HG03159 (cell line): ENCODE measurements around the gene SCGB1A1.
"Not testable (repeated sequence)": the region's sequence is repeated elsewhere in the genome, so short reads cannot be mapped to it uniquely, and the experiment has no call there.

ENCODE experiments used
- ATAC-seq: cut with Tn5 transposase; IDR thresholded peaks from one replicate; pipeline ENCODE4 v1.9.1; 2021; ENCODE audit warnings: mild to moderate bottlenecking, moderate library complexity; ENCODE audit not compliant: unreplicated experiment

Gene SCGB1A1, protein sequence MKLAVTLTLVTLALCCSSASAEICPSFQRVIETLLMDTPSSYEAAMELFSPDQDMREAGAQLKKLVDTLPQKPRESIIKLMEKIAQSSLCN

DNA sequence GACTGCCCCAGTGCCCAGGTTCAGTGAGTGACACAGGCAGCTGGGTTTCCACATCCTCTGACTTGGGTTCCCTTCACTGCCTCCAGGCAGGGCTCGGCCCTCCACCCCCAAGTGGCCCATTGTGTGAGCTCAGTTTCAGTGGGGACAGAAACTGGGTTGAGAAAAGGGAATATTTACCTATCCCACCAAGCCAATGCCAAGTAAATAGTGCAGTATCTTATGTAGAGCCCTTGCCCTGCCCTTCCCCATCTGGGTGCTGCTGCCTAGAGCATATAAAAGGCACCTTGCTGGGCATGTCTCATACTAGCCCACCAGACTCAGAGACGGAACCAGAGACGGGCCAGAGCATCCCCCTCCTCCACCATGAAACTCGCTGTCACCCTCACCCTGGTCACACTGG is at the start of gene SCGB1A1:
TSS of gene SCGB1A1 (plus strand) at position 301 of the 400 bp plus-strand sequence. CDS start at position 364, 63 bp downstream.
- no peak for ATAC-seq

DNA sequence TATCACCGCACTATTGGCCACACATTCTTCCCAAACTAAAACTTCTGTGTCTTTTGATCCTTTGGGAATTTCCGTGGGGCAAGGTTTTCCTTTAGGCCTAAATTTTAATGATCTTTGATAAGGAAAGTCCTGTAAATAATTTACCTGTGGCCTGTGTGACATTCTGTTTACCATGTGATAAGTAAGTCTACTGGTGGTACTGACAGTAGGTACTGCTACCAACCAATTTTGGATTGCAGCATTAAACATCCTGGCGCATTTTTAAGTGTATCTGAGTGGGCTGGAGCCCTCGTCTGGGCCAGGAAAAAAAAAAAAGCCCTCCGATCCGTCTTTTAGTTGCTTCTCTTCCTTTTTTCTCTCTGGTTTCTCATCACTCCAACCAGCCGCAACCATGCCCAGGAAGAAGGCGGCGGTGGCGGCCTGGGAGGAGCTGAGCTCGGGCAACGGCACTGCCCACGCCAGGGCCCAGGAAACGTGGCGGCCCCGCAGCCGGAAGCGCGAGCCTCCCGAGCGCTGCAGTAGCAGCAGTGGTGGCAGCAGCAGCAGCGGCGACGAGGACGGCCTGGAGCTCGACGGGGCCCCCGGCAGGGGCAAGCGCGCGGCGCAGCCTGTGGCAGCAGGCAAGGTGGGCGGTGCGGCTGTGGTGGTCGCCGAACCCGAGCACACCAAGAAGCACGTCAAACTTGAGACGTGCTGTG is 47.9 kb upstream of the SCGB1A1 start:
- ATAC-seq, result no peak

DNA sequence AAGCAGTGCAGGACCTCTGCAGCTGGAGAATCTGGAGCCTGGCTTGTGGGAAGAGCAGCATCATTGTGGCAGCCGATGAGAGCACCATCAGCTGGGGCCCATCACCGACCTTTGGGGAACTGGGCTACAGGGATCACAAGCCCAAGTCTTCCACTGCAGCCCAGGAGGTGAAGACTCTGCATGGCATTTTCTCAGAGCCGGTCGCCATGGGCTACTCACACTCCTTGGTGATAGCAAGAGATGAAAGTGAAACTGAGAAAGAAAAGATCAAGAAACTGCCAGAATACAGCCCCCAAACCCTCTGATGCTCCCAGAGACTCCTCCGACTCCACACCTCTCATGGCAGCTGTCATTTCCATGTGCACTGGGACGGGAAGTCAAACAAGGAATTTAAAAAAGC is 46.0 kb upstream of the SCGB1A1 start:
- ATAC-seq, result no peak

DNA sequence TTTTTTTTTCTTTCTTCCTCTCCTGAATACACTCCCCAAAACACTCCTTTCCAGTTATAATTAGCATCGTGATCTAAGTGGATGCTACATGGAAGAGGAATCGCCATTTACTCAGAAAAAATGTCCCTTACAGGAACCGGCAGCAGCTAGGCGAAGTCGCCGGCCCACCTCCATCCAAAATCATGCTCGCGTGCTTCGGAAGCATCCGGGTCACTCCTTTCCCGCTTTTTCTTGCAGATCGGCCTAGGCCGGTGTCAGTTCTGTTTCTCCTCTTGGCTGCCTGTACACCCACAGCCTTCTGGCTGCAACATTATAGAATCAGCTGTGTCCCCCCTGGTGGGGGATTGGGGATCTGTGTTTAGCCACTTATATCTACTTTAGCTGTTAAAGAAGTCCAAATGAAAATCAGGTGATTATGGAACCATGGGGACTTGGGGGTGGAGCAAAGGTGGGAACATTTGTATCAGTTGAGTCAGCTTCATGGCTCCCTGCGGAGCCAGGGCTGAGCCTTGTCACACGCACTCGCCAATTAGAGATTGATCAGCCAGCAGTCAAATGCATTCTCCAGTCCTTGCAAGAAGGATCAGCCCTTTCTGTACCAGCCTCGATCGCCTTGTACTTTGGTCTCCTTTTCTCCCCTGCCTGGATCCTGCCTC is 45.2 kb upstream of the SCGB1A1 start:
- ATAC-seq, result no peak

DNA sequence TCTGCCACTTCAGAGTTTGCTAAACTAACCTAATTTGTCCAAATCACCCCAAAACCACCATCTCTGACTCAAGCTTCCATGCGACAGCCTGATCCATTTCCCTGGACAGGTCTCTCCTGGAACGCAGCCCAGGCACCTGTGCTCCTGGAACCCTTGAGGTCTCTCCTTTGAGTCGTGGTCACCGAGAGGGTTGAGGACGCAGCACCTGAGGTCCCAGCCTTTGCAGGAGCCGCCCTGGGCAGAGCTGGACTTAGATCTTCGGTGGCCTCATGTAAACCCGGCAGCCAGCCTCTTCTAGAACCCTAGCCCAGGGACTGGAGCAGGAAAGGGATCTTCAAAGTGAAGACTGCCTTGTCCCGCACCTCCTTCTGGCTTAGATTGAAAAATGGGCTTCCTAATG is 44.0 kb upstream of the SCGB1A1 start:
- ATAC-seq, result no peak

DNA sequence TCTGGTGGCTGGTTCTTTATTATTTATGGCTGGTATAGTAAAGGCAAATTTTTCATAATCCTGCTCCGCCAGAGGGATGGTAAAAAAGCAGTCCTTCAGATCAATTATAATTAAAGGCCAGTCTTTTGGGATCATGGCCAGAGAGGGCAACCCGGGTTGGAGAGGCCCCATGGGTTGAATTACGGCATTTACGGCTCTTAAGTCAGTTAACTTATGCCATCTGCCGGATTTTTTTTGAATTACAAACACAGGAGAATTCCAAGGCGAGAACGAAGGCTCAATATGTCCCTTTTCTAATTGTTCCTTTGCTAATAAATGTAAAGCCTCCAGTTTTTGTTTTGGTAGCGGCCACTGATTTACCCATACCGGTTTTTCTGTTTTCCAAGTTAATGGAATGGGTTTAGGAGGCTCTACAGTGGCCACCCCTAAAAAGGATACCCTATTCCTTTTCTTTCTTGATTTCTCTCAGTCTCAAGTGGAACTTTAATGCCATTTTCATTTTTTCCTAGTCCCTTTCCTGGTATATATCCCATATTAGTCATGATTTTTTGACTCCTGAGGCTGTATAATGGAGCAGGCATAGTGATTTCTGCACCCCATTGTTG is 40.3 kb upstream of the SCGB1A1 start:
- not testable (repeated sequence) for ATAC-seq

DNA sequence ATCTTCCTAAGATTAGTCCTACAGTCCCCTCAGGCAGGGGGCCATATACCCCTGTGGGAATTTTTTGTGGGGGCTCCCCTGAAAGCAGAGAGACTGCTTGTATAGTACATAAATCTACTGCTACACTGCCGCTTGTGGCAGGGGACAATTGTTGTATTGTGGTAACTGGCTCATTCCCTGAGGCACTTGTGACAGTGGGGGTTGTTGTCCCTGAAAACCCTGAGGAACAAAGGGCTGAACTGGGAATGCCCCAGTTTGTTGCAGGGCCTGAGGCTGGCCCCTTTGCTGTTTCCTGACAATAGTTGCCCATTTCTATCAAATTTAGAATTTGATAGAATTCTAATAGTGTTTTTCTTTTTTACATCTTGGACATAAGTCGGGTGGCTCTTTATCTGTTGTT is 39.2 kb upstream of the SCGB1A1 start:
- ATAC-seq, result not testable (repeated sequence)

DNA sequence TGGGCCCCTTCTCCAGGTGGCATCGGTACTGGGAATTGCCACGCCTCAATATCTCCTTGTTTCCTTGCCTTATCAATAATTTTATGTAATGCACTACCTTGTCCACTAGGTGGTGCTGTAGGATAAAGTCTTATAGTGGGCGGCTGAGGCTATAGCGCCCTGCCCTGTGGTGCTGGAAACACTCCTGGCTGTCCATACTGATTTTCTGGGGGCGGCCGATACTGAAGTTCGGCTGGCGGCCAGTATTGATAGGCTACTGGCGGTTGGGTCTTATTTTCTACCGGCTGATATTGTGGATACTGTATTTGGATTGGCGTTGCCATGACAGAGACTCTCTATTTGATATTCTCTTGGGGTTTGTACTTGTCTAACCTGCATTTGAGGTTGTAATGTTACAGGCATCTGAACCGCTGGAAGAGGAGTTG is 38.0 kb upstream of the SCGB1A1 start:
- ATAC-seq, result not testable (repeated sequence)

DNA sequence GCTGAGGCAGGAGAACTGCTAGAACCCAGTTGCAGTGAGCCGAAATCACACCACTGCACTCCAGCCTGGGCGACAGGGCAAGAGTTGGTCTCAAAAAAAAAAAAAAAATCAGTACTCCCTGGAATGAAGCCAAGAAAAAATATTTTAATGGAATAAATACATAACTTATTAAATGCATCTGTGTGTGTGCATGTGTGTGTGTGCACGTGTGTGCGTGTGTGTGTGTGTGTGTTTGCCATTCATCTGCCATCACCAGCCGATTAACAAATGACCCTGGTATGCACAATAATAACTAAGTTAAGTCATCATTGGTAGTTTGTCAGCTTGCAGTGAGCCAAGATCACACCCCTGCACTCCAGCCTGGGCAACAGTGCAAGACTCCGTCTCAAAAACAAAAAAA is 35.0 kb upstream of the SCGB1A1 start:
- no peak for ATAC-seq

DNA sequence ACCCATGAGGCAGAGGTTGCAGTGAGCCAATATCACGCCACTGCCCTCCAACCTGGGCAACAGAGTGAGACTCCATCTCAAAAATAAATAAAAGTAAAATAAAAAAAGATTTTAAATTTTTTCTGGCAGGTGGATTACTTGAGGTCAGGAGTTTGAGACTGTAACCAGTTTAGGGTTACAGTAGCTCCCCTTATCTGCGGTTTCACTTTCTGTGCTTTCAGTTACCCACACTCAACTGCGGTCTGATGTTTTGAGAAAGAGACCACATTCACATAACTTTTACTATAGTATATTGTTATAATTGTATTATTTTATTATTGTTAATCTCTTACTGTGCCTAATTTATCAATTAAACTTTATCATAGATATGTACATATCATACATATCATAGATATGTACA is 32.8 kb upstream of the SCGB1A1 start:
- not testable (repeated sequence) for ATAC-seq

DNA sequence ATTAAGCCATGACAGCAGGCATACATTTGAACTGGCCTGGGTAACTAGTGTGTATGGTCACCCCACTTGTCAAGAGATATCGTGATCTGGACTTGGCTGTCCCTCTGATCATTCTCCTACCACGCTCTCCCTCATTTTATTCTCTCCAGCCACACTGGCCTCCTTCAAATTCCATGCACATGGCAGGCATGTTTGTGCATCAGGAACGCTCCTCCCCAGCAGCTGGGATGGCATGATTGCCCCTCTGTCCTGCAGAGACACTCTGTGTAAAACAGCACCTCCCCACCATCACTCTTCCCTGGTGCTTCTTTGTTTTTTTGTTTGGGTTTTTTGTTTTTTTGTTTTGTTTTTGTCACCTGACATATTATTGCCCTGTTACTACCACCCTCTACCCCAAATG is 31.5 kb upstream of the SCGB1A1 start:
- no peak for ATAC-seq

DNA sequence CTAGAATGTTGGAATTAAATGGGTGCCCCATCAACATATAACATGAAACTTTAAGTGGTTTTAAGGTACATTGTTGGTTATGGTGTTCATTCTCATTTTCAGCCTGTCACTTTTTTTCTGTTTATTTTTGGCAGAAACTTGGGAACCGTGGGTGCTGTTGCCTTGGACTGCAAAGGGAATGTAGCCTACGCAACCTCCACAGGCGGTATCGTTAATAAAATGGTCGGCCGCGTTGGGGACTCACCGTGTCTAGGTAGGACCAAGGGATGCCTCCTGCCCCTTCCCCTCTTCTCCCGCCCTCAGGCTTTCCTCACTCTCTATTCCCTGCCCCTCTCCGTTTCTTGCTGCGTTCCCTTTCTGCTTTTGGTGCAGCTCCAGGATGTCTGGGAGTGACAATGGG is 29.8 kb upstream of the SCGB1A1 start:
- ATAC-seq, result no peak

DNA sequence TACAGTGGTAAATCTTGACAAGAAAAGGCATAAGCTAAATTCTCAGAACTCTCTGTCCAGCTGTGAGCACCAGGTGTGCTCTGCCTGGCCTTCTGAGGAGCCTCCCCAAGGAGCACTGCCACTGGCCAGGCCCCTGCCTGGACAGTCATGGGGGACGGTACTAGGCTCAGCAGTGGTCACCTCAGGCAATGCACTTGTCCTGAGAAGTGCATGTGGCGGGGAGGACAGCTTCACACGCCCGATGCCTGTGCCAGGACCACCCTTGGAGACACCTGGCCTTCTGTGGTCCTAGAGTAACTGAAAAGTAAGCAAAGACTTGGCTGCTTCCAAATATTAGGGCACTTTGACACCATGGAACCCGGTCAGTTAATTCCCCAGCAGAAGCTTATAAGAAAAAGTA is 28.6 kb upstream of the SCGB1A1 start:
- no peak for ATAC-seq

DNA sequence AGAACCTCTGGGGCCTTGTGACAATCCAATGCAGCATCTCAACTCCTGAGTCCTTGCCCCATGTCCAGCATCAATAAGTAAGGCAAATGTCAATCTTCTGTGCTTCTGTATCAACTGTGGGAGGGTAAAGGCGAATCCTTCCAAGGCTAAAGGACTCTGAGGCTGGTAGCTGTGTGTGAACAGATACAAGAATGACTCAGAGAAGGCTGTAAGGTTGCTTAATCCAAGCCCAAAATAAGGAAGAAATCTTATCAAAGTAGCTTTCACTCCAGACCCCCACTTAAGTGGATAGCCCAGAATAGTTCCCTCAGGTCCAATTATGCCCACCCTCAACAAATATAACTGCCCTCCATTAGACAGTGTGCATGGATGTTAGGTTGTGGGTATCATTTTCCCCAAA is 28.1 kb upstream of the SCGB1A1 start:
- no peak for ATAC-seq

DNA sequence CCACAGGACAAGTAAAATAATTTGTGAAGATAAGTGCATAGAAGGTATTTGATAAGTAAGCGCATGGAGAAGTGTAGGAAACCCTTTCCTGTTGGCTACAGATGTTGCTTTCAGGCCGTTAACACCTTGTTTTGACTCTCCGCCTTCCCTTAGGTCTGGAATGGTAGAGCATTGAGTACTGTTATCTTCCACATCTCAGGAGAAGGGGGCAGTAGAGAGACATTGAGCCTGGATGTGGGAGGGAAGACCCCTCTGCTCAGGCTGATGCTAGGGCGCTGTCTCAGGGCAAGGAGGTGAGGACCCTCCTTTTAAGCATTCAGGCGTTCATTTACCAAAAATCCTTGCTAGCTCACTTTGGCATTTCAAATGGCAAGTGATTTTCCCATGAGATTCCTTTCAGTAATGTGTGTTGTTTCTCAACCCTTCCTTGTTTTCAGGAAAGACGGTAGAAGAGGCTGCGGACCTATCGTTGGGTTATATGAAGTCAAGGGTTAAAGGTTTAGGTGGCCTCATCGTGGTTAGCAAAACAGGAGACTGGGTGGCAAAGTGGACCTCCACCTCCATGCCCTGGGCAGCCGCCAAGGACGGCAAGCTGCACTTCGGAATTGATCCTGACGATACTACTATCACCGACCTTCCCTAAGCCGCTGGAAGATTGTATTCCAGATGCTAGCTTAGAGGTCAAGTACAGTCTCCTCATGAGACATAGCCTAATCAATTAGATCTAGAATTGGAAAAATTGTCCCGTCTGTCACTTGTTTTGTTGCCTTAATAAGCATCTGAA is 27.0 kb upstream of the SCGB1A1 start:
- no peak for ATAC-seq

DNA sequence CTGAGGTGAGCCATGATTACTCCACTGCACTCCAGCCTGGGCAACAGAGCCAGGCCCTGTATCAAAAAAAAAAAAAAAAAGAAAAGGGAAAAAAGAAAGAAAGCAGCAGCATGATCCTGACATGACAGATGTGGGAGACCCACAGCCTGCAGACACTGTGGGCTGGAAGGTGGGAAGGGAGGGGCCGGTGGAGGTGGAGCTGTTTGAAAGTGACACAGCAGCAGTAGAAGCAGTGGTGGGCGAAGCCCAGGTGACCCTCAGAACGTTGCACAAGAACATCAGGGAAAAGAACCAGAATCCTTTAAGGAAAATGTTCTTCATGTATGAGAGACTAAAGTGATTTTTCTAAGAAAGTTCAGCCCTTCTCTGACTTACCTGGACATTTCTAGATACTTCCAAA is 26.3 kb upstream of the SCGB1A1 start:
- no peak for ATAC-seq

DNA sequence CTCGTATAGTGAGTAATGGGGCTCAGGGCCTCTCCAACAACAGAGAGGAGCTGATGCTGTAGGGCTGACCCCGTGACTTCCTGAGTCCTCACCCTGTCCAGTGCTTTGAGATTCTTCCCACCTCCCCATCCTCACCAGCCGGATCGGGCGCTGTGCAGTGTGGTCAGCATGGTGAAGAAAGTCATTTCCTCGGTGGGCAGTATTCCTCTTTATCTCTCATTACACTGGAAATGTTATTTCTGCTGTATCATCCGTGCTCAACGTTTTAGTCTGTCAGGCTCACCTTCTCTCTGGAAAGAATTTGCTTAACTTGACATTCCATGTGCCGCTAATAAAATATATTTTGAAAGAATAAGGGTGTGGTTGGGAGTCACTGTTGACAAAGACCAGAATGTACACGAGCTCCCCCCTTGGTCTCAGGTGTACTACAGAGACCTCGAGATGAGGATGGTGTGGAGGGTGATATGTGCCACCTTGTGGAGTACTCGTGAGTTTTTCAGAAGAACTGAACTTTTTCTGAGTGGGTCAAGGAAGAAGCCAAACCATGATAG is 25.7 kb upstream of the SCGB1A1 start:
- no peak for ATAC-seq

DNA sequence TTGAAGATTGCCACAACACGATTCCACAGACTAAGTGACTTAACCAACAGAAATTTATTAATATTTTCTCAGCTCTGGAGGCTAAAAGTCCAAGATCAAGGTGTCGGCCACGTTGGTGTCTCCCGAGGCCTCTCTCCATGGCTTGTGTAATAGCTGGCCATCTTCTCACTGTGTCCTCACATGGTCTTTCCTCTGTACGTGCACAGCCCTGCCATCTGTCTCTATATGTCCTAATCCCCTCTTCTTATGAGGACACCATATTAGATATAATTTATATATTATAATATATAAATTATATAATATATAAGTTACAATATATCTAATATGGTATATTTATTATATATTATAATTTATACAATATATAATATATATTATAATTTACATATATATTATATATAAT is 25.1 kb upstream of the SCGB1A1 start:
- no peak for ATAC-seq

DNA sequence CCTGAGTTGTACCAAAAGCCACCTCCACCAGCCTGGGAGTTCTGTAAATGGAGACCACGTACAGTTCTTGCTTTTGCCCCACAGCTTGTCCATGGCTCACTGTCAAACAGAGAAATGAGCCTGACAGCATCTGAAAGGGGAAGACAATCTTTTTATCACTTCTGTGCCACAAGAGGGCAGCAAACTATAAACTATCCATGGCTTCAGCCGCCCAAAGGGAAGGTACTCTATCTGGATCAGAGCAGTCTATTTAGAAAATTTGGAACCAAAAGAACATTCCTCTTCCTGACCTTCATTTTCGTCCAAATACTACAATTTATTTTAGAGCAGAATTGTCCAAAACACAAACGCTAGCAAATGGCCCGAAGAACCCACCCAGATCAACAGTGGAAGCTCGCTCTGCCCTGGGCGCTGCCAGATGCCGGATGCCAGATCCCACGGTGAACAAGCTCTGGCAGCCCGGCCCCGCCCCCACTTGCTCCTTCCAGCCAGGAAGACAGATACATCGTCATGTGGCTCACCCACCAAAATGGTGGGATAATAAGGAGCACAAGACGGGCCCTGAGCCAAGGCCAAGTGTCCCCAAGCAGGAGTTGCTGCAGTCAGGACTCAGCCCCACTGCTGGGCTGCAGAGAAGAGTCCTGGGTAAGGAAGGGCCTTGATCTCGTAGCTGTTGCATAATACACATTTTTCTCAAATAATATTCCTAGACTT is 23.9 kb upstream of the SCGB1A1 start:
- ATAC-seq, result no peak

DNA sequence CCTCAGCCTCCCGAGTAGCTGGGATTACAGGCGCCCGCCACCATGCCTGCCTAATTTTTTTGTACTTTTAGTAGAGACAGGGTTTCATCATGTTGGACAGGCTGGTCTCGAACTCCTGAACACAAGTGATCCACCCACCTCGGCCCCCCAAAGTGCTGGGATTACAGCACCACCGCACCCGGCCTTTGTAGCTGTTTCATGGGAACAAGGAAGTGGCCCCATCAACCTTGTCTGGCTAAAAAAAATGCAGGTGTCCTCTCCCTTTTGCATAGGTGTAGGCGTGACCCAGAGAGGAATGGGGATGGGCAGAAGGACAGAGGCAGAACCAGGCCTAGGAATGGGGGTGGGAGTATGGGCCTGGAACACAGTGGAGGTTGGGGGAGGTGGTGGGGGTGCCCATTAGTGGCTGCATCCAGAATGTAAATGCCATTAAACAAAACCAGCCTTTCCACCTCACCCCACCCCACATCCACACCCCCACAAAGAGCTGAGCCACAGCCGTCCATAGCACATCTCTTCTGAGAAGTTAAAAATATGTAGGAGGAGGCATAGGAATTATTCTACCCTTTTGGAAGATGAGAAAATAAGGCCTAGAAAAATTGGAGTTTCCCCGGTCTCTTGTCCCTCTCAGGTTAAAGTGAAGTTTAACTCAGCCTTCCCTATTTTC is 22.8 kb upstream of the SCGB1A1 start:
- ATAC-seq, result no peak
